HepG2 (cell line): ENCODE measurements around the gene HSDL2. TPM values are rescaled to one million over a fixed set of nuclear protein-coding genes. Genes with fewer than 3 reads are reported as not detected.

Source experiments
- ARID2 ChIP-seq: sonication (generic); formaldehyde crosslinking; IDR thresholded peaks from 2 replicates; pipeline ENCODE4 v1.8.1; 2022; ENCODE audit warnings: mild to moderate bottlenecking, missing genetic modification reagents, borderline replicate concordance
- E2F1 ChIP-seq: sonication (generic); formaldehyde crosslinking; IDR thresholded peaks from 2 replicates; pipeline ENCODE4 v1.5.0; 2020; ENCODE audit warnings: missing genetic modification reagents
- HHEX ChIP-seq: IDR thresholded peaks from 2 replicates; pipeline ENCODE4 v1.6.1; 2016; ENCODE audit warnings: control low read depth
- KDM4B ChIP-seq: sonication (generic); formaldehyde crosslinking; IDR thresholded peaks from 2 replicates; pipeline ENCODE4 v1.4.0; 2020; ENCODE audit warnings: missing genetic modification reagents
- NFE2L1 ChIP-seq: sonication (generic); formaldehyde crosslinking; IDR thresholded peaks from 2 replicates; pipeline ENCODE4 v1.4.0; 2020; ENCODE audit warnings: missing genetic modification reagents, mild to moderate bottlenecking, borderline replicate concordance
- NPAS2 ChIP-seq: sonication (generic); formaldehyde crosslinking; IDR thresholded peaks from 2 replicates; pipeline ENCODE4 v1.8.0; 2022; ENCODE audit warnings: mild to moderate bottlenecking, missing genetic modification reagents, borderline replicate concordance
- TGIF2 ChIP-seq: IDR thresholded peaks from 2 replicates; pipeline ENCODE4 v1.6.1; 2016; ENCODE audit warnings: control low read depth, missing compliant biosample characterization
- THAP8 ChIP-seq: sonication (generic); formaldehyde crosslinking; IDR thresholded peaks from 2 replicates; pipeline ENCODE4 v1.5.1; 2020; ENCODE audit warnings: missing genetic modification reagents, mild to moderate bottlenecking, borderline replicate concordance
- ZBED4 ChIP-seq: sonication (generic); formaldehyde crosslinking; IDR thresholded peaks from 2 replicates; pipeline ENCODE4 v1.4.0; 2020; ENCODE audit warnings: missing genetic modification reagents, borderline replicate concordance
- ZBTB10 ChIP-seq: sonication (generic); formaldehyde crosslinking; IDR thresholded peaks from 2 replicates; pipeline ENCODE4 v1.4.0; 2020; ENCODE audit warnings: missing genetic modification reagents, borderline replicate concordance
- ZKSCAN1 ChIP-seq: fragments of 150-350 bp; IDR thresholded peaks from 2 replicates; pipeline ENCODE4 v1.6.1; 2014; ENCODE audit warnings: low read length
- ZNF337 ChIP-seq: sonication (generic); formaldehyde crosslinking; IDR thresholded peaks from 2 replicates; pipeline ENCODE4 v1.5.1; 2020; ENCODE audit warnings: missing genetic modification reagents, low read depth, mild to moderate bottlenecking, borderline replicate concordance
- ZNF468 ChIP-seq: sonication (generic); formaldehyde crosslinking; IDR thresholded peaks from 2 replicates; pipeline ENCODE4 v1.8.0; 2022; ENCODE audit warnings: mild to moderate bottlenecking, moderate library complexity, missing genetic modification reagents
- ZNF597 ChIP-seq: sonication (generic); formaldehyde crosslinking; IDR thresholded peaks from 2 replicates; pipeline ENCODE4 v1.5.0; 2020; ENCODE audit warnings: missing genetic modification reagents
- ZNF713 ChIP-seq: sonication (generic); formaldehyde crosslinking; IDR thresholded peaks from 2 replicates; pipeline ENCODE4 v1.4.0; 2020; ENCODE audit warnings: mild to moderate bottlenecking, missing genetic modification reagents
- ZNF770 ChIP-seq: sonication (generic); formaldehyde crosslinking; IDR thresholded peaks from 2 replicates; pipeline ENCODE4 v1.5.0; 2020; ENCODE audit warnings: mild to moderate bottlenecking, missing genetic modification reagents
- polyA plus RNA-seq, 8 experiments: library from polyadenylated mRNA; depleted of rRNA in 3 of 8; stranded (reverse) in 7 of 8; unstranded in 1 of 8; fragments of >200 nt; fragmentation: Illumina TruSeq in 4 of 8; extraction: Trizol in 4 of 8; gene quantifications; 2 replicates each; pipeline versions ENCODE4 v1.2.1 to v1.2.3, GENCODE V29; 2011 to 2016; ENCODE audit warnings: low read depth in 4 of 8, missing spikeins in 1 of 8, mixed read lengths in 1 of 8; ENCODE audit not compliant: insufficient read depth in 1 of 8
- total RNA-seq, 5 experiments: library from RNA; depleted of rRNA; stranded (reverse); fragments of >200 nt; fragmentation: Illumina TruSeq; extraction: Trizol; gene quantifications; 2 replicates each; pipeline ENCODE4 v1.2.3, GENCODE V29; 2016; ENCODE audit warnings: low read depth in 1 of 5

Gene HSDL2
- total and polyA plus RNA-seq, 2 of the 13 experiments (the other 11 are each of a cell fraction or from before 2014, with no cell fraction given): 55.3 to 80.2 TPM

- TF ChIP-seq ZNF770 (CRISPR knock-in tag): no peak
- TF ChIP-seq ZBTB10 (CRISPR knock-in tag): no peak
- TF ChIP-seq NFE2L1 (CRISPR knock-in tag): peak; percentile 75; the same call in 1 of the 2 replicates
- no peak for TF ChIP-seq ZKSCAN1
- TF ChIP-seq KDM4B: peak; percentile 88
- TF ChIP-seq ARID2 (CRISPR knock-in tag): no peak
- no peak for TF ChIP-seq NPAS2 (CRISPR knock-in tag)
- TF ChIP-seq HHEX: no peak
- no peak for TF ChIP-seq ZNF597 (CRISPR knock-in tag)
- peak; percentile 73 for TF ChIP-seq THAP8
- TF ChIP-seq ZNF468 (CRISPR knock-in tag): peak; percentile 90; the same call in 1 of the 2 replicates
- no peak for TF ChIP-seq ZNF337 (CRISPR knock-in tag)
- TF ChIP-seq E2F1 (CRISPR knock-in tag): no peak
- peak; percentile 89; the same call in 1 of the 2 replicates for TF ChIP-seq ZNF713 (CRISPR knock-in tag)
- peak; percentile 56; the same call in 1 of the 2 replicates for TF ChIP-seq ZBED4 (CRISPR knock-in tag)
- peak; percentile 27; the same call in 1 of the 2 replicates for TF ChIP-seq TGIF2 (CRISPR knock-in tag)
These were observed 106.5 kb downstream of the HSDL2 start, which contains the start of gene KIAA1958 (continued) for GRCh38 chr9:112486221-112487007.
